Lung microvascular endothelial cell (primary cell): ENCODE data around the gene TTBK1. TPM values are rescaled to one million over a fixed set of nuclear protein-coding genes. Genes with fewer than 3 reads are reported as not detected.
"Not testable (repeated sequence)": the region's sequence is repeated elsewhere in the genome, so short reads cannot be mapped to it uniquely, and the experiment has no call there.

Source experiments
- DNase-seq, 2 donors: peaks; one replicate each; pipeline versions ENCODE4 v3.0.0 to v3.0.0-alpha.2; 2010; ENCODE audit warnings: low read depth in 2 of 2
- total RNA-seq: library from RNA; depleted of rRNA; stranded (reverse); fragments of >200 nt; gene quantifications from 2 replicates; pipeline ENCODE4 v1.2.1, GENCODE V29; 2014

The TTBK1 gene
- total RNA-seq, 1 donor from 2014 or later = under 0.01 TPM

DNA sequence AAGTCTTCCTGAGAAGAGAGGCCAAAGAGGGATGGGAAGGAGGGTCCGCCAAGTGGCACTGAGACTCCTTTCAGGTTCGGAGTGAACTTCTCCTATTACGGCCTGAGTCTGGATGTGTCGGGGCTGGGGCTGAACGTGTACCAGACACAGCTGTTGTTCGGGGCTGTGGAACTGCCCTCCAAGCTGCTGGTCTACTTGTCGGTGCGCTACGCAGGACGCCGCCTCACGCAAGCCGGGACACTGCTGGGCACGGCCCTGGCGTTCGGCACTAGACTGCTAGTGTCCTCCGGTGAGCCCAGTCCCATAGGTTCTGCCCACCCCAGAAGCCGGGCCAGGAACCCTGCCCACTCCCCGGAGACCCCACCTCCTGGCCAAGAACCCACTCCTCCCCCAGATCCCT lies 58.8 kb downstream of the TTBK1 start:
- no peak for DNase-seq

DNA sequence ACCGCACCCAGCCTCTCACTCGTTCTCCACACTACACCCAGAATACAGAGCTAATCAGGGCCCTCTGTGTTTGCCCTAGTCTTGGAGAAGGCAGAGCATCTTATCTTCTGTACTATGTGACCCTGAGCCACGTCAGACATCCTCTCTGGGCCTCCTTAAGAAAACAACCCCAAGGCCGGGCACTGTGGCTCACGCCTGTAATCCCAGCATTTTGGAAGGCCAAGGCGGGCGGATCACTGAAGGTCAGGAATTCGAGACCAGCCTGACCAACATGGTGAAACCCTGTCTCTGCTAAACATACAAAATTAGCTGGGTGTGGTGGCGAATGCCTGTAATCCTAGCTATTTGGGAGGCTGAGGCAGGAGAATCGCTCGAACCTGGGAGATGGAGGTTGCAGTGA lies 59.7 kb downstream of the TTBK1 start:
- DNase-seq = not testable (repeated sequence)

- DNase-seq = no peak
These were observed 60.6 kb downstream of the TTBK1 start for GRCh38 chr6:43303751-43304331.

- no peak for DNase-seq
These were observed 61.1 kb downstream of the TTBK1 start for GRCh38 chr6:43304361-43304760.

- no peak for DNase-seq
These were observed 61.6 kb downstream of the TTBK1 start for GRCh38 chr6:43304882-43305281.

DNA sequence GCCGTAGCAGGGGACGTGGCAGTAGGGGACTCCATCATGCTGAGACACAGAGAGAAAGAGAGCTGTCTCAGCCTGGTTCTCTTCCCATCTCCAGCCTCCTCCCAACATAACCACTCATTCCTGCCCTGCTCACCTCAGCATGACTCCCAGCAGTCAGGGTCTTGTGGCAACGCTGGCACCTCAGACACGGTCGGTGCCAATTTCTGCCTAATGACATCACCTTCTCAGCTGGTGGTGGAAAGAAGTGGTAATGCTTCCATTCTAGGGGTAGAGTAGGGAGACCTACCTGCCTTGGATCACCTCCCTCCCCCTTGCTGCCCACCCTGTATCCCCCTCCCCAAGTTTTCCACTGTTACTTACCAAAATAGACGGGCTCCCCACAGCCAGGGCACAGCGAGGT lies 62.8 kb downstream of the TTBK1 start:
- DNase-seq = no peak

DNA sequence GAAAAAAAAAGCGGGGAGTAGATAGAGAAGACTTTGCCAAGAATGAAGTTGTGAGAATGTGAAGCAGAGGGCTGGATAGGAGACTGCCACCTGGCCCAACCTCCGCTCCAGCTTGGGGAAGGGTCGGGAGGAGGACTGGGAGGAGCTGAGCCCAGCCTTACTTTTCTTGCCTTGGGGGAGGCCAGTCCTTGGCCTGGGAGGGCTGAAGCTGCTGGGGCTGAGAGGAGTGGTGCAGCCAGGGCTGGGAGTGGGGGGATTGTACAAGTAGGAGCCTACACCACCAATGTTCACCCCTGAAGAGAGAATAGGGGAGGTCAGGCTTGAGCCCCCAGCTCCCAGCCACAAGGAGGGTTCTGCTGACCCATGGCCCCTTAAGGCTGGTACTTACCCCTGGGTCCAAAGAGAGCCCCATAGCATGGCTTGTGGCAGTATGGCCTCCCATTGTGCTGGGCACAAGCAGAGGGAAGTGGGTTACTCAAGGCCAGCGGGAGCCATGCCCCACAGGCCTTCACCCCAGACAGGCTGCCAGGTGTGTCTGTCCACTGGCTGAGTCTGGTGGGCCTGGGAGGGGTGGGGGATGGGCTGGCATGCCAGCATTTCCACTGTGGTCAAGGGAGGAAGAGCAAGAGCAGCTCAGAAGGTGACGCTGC lies 64.3 kb downstream of the TTBK1 start:
- no peak for DNase-seq

GRCh38 chr6:43308101-43308989 lies 65.1 kb downstream of the TTBK1 start, which contains the start of gene CRIP3:
Gene CRIP3 (minus strand): TSS chr6:43308826. CDS start chr6:43308792, 34 bp downstream.
- peak in 1 of 2 donors; percentile 31 for DNase-seq

DNA sequence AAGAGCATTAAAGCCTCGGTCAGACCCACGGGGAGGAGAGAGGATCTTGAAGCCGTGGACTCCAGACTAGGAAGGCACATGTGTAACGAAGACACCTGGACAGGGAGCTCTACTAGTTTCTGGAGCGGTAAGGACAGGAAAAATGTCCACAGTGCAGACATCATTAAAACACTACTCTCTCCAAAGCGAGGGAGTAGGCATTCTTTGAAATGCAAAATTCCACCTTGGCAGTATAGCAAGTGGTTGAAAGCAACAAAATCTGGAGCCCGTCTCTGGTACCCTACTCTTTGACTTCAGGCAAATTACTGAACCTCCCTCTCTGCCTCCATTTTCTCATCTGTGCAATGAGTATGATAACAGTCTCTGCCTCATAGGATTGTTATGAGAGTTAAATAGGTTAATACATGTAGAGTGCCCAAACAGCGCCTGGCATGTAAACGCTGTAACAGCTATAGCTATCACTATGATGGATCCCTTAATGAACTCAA lies 65.8 kb downstream of the TTBK1 start:
- DNase-seq = no peak

GRCh38 chr6:43310134-43310533 lies 66.9 kb downstream of the TTBK1 start:
- DNase-seq = no peak

GRCh38 chr6:43310624-43311023 lies 67.3 kb downstream of the TTBK1 start:
- DNase-seq = peak in 1 of 2 donors; percentile 14

DNA sequence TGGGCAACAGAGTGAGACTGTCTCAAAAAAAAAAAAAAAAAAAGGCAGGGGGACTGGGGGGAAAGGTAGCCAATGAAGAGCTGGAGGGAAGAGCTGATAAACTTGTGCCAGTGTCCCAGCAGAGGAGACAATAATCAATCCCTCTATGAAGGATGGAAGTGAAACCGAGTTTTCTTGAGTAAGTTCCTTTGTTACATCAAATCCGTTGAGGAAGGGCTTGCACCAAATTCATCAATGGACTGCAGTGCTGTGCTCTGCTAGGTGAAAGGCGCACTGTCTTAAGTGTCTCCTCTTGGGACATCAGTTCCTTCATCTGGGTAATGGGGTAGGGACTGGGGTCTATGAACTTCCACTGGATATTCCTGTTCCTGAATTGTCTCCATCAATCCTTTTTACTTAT lies 68.4 kb downstream of the TTBK1 start:
- no peak for DNase-seq

DNA sequence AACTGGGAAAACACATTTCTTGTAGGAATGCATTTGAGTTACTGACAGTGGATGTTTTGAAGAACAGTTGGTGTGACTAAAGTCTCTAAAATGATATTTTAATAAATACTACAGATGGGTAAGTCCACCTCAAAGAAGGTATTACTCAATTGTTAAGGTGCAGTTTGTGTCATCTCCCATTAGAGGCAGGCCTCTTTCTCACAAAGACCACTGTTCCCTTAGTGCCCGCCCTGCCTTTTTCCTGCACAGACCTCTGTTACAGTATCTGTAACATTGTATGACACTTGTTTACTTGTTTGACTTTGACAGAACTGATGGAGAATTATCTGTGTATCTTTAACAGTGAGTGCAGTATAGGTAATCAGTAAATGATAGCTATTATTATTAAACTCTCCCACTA lies 70.5 kb downstream of the TTBK1 start:
- no peak for DNase-seq

DNA sequence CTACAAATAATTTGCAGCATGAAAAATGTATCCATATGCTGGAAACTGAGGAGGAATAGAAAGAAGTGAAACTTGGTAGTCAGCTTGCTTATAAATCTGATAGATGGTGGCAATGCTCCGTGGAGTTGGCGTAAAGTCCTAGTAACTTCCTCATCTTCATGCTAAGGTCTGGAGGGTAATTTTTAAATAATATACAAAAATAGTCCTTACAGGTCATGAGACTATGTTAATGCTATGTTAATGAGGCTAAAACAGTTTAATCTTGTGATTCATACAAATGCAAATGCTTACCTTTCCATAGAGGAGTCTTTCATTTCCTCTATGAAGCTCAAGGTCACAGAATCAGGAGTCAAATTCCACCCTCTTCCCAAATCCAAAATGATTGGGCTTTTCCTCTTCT lies 74.7 kb downstream of the TTBK1 start:
- DNase-seq = no peak

DNA sequence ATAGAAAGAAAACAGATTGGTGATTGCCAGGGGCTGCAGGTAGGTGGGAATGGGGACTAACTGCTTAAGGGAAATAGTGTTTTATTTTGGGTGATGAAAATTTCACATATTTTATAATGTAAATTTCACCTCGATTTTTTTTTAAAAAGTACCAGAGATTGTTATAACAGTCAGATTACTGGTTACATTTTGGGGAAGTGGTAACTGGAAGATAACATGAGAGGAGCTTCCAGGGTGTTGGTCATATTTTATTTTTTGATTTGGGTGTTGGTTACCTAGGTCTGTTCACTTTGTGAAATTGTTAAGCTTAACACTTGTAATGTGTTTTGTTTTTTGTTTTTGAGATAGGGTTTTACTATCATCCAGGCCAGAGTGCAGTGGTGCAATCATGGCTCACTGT lies 82.6 kb downstream of the TTBK1 start:
- DNase-seq = no peak

DNA sequence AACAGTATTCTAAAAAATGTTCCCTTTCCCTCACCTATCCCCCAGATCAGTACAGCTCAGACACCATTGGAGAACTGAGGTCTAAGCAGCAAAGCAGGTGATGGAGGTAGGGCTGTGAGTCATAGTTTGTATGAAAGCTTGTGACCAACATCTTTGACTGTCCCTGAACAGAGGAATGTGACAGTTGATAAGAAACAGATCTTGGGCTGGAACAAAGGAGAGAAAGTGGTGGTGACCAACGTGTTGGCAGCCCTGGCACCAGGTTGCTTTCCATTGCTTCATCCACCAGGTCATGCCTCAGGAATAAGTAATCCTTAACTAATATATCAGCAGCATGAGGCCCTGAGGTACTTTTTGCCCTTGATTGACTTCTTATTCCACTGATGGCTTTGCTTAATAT lies 85.2 kb downstream of the TTBK1 start:
- no peak for DNase-seq

GRCh38 chr6:43331470-43331869 lies 88.2 kb downstream of the TTBK1 start:
- DNase-seq = no peak

DNA sequence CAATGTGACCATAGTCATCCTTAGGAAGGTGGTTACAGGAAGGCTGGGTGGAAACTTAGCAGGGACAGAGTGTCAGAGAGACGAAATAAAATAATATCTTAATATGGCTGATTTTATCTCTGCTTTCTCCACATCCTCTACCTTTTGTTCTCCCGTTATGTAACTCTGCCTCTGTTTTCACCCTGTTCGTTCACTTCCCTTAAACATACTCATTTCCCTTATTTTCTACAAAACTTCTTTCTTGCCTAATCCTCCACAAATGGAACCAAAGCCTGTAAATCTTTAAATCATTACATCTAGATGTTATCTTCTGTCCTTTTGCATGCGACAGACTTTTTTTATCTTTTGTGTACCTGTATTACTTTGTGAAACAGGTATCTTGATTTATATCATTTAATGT lies 88.6 kb downstream of the TTBK1 start:
- no peak for DNase-seq

DNA sequence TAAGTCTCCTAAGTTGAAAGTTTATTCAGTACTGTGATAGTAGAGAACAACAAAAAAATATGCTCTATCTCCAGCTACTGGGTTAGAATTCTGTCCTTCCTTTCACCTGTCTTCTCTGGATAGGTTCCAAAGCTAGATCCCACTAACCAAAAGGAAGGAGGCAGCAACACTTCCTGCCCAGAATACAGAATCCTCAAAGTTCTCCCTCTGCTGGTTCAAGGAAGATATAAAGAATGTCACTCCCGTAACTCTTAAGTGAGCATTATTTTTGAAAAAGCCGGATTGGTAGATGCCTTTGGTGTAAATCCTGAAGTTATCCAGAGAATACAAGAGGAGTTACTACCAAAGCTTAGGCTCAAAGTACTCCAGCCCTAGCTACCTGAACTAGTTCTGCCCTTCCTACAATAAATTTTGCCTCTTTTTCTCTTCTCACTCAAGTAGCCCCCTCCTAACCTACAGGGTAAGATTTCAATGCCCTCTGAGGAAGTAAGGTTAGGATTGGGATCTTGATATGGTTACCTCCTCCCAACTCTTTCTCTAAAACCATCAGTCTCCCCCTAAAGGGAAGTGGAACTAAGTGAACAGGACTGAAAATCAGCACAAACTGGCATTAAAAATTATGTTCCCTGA lies 91.3 kb downstream of the TTBK1 start:
- peak in 1 of 2 donors; percentile 66 for DNase-seq

- no peak for DNase-seq
These were observed 92.2 kb downstream of the TTBK1 start for GRCh38 chr6:43335469-43335868.

- no peak for DNase-seq
These were observed 93.1 kb downstream of the TTBK1 start for GRCh38 chr6:43336382-43336781.
